Measurements from ENCODE around the gene RANBP9.

- TF ChIP-seq CTCF (conservative IDR thresholded peaks at IDR 0.05; ENCODE audit: low read depth in 2 of 2) (no peak), EZH2 (IDR thresholded peaks at IDR 0.05; ENCODE audit: low read depth, unreplicated experiment) (no peak)
Measured at GRCh38 chr6:13674533-13675190, 37.0 kb downstream of the RANBP9 start.
